Testis (tissue), 2 donors: ENCODE measurements around the gene CKS2.

Source experiments
- POLR2A ChIP-seq: fragments of 450-650 bp; IDR thresholded peaks from one replicate; pipeline ENCODE4 v1.6.1; 2017; ENCODE audit warnings: antibody characterized with exemption, mild to moderate bottlenecking, moderate library complexity
- TF ChIP-seq, protein P1 (sequence below), 3 experiments: fragments of 450-650 bp in 2 of 3; fragments of 200-600 bp in 1 of 3; sonication (generic) in 1 of 3; IDR thresholded peaks; one replicate each; pipeline ENCODE4 v1.5.1; 2016 to 2019; ENCODE audit warnings: antibody characterized with exemption in 3 of 3, mild to moderate bottlenecking in 2 of 3, moderate library complexity in 1 of 3

DNA sequence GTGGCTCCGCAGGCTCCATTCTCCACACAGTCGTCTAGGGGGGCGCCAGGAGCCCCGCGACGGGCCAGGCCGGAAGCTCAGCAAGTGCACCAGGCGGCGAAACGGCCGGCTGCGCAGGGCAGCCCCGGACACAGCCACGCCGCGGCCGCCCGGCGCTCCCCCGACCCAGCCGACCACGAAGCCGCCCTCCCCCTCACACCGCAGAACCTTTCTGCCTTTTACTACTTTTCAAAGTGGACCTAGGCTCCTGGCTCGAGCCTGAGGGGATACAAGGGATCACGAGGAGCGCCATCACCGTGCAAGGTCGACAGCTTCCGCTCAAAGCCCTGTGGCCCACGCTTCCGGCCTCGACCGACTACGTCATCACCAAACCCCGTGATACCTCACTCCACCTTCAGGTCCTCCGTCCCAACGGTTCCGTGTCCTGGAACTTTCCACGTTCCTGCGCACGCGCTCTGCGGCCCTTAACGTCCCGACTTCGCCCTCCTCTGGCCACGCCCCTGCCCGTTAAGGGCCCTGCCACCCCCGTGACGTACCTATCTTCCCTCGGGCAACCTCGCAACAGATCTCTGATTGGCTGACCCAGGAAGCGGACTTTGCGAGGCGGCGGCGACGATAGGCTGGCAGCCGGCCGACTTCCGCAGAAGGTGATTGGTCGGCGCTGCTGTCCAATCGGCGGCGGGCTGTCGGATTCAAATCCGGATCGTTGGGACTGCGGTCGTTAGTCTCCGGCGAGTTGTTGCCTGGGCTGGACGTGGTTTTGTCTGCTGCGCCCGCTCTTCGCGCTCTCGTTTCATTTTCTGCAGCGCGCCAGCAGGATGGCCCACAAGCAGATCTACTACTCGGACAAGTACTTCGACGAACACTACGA is at the start of gene CKS2:
- TF ChIP-seq, protein P1, sequence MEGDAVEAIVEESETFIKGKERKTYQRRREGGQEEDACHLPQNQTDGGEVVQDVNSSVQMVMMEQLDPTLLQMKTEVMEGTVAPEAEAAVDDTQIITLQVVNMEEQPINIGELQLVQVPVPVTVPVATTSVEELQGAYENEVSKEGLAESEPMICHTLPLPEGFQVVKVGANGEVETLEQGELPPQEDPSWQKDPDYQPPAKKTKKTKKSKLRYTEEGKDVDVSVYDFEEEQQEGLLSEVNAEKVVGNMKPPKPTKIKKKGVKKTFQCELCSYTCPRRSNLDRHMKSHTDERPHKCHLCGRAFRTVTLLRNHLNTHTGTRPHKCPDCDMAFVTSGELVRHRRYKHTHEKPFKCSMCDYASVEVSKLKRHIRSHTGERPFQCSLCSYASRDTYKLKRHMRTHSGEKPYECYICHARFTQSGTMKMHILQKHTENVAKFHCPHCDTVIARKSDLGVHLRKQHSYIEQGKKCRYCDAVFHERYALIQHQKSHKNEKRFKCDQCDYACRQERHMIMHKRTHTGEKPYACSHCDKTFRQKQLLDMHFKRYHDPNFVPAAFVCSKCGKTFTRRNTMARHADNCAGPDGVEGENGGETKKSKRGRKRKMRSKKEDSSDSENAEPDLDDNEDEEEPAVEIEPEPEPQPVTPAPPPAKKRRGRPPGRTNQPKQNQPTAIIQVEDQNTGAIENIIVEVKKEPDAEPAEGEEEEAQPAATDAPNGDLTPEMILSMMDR (IDR thresholded peaks at IDR 0.05), result peak in 1 of 3 experiments; percentile 1
- TF ChIP-seq POLR2A, result peak; percentile 97
